Endothelial cell (in vitro differentiated cells): ENCODE results near the gene CLDN10. TPM values are rescaled to one million over a fixed set of nuclear protein-coding genes. Genes with fewer than 3 reads are reported as not detected.

Experiments used
- DNase-seq: peaks from one replicate; pipeline ENCODE4 v3.0.0; 2021; ENCODE audit warnings: low spot score
- H3K27ac Mint-ChIP-seq: one replicate; pipeline ENCODE4 v1.8.0; 2021; ENCODE audit warnings: mixed read lengths, inconsistent platforms; ENCODE audit not compliant: unreplicated experiment
- H3K27me3 Mint-ChIP-seq: one replicate; pipeline ENCODE4 v1.8.0; 2021; ENCODE audit warnings: mild to moderate bottlenecking, moderate library complexity, mixed read lengths, inconsistent platforms; ENCODE audit not compliant: unreplicated experiment
- H3K36me3 Mint-ChIP-seq: one replicate; pipeline ENCODE4 v1.8.0; 2021; ENCODE audit warnings: mild to moderate bottlenecking, low read depth, mixed read lengths, inconsistent platforms; ENCODE audit not compliant: unreplicated experiment
- H3K4me1 Mint-ChIP-seq: one replicate; pipeline ENCODE4 v1.8.0; 2021; ENCODE audit warnings: mild to moderate bottlenecking, mixed read lengths, inconsistent platforms; ENCODE audit not compliant: unreplicated experiment
- H3K4me3 Mint-ChIP-seq: one replicate; pipeline ENCODE4 v1.8.0; 2021; ENCODE audit warnings: mild to moderate bottlenecking, mixed read lengths, inconsistent platforms; ENCODE audit not compliant: unreplicated experiment
- H3K9me3 Mint-ChIP-seq: one replicate; pipeline ENCODE4 v1.8.0; 2021; ENCODE audit warnings: mixed read lengths, inconsistent platforms; ENCODE audit not compliant: unreplicated experiment
- CTCF ChIP-seq: fragments of 200-600 bp; sonication (generic); IDR thresholded peaks from one replicate; pipeline ENCODE4 v1.5.0; 2021; ENCODE audit warnings: antibody characterized with exemption; ENCODE audit not compliant: unreplicated experiment
- total RNA-seq: library from RNA; stranded (reverse); fragmentation: NEBNext Ultra II Directional; extraction: Animal tissue kit (Norgen Biotek cat#: 25700); gene quantifications from one replicate; pipeline ENCODE4 v1.2.1, GENCODE V29; 2021; ENCODE audit not compliant: unreplicated experiment

CLDN10 gene
- total RNA-seq, 1 donor from 2014 or later = 1.6 TPM

DNA sequence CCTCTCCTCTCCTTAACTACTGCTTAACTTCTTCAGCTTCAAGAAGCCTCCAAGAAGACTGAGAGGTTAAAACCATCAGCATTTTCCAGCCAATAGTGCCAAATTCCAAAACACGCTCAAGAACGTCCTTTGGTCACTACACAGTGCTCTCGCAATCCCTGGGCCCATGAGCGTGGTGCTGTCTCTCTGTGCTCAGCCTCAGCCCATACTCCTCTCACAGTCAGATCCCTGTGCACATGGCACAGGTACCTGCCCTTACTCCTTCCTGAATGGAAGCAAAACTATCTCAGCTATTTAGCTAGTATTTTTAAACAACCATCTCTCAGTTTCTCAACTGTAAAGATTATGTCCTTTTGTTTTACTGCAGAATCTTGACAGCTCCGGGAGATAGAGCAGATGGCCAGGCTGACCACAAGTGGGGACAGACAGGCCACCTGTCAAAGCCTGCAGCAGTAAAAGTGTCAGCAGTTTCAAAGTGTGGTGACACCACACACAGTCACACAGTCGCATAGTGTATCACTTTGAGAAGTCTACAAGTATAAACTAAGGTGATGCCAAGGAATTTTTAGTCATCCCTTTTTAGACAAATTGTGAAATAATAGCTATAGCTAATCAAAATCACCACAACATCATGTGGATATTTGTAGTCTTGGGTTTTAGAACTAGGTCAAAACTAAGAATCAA, 56.3 kb downstream of the CLDN10 start:
- peaks cover 2% of the 10 kb centered on the region for H3K4me1 Mint-ChIP-seq
- H3K27me3 Mint-ChIP-seq = no peaks in the 10 kb centered on the region
- no peak overlapping the region for H3K4me3 Mint-ChIP-seq
- no peak for DNase-seq
- no peaks in the 10 kb centered on the region for H3K9me3 Mint-ChIP-seq
- TF ChIP-seq CTCF = no peak
- H3K27ac Mint-ChIP-seq = no peak overlapping the region
- H3K36me3 Mint-ChIP-seq = peaks cover 27% of the 10 kb centered on the region

DNA sequence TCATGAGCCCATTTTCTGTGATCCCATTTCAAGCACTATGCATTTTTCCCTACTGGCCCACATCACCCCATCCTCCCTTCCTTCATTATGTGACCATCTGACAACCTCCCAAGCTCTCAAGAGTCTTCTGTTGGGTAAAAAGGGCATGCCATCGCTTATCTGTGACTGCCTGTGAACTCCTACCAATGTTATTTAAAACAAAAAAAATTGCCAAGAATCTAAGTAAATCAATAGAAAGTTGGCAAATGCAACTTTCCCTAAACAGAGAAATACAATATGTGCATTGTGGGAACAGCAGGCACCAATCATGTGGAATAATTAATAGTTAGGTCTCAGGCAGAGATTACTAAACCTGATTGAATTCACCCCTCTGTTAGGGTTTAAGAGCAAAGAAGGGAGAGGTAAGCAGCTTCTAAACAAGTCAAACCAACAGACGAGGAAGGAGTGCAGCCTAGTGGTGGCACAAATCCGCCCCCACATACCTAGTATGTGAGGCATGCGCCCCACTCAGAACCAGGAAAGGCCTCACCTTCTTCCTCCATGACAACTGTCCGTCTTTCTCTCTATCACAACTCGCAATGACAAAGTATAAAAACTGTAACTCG, 62.2 kb downstream of the CLDN10 start:
- Mint-ChIP-seq H3K9me3 (no peaks in the 10 kb centered on the region), H3K4me1 (peaks cover 2% of the 10 kb centered on the region), H3K27ac (no peak overlapping the region), H3K27me3 (no peaks in the 10 kb centered on the region), H3K4me3 (no peak overlapping the region), H3K36me3 (peaks cover 29% of the 10 kb centered on the region)
- no peak for DNase-seq
- TF ChIP-seq CTCF = no peak

- H3K4me3 Mint-ChIP-seq = no peak overlapping the region
- H3K9me3 Mint-ChIP-seq = no peaks in the 10 kb centered on the region
- no peaks in the 10 kb centered on the region for H3K27me3 Mint-ChIP-seq
- no peak for TF ChIP-seq CTCF
- no peak overlapping the region for H3K27ac Mint-ChIP-seq
- no peak for DNase-seq
- peaks cover 2% of the 10 kb centered on the region for H3K4me1 Mint-ChIP-seq
- H3K36me3 Mint-ChIP-seq = peaks cover 25% of the 10 kb centered on the region
Observed at GRCh38 chr13:95615539-95615938, 63.0 kb downstream of the CLDN10 start.

DNA sequence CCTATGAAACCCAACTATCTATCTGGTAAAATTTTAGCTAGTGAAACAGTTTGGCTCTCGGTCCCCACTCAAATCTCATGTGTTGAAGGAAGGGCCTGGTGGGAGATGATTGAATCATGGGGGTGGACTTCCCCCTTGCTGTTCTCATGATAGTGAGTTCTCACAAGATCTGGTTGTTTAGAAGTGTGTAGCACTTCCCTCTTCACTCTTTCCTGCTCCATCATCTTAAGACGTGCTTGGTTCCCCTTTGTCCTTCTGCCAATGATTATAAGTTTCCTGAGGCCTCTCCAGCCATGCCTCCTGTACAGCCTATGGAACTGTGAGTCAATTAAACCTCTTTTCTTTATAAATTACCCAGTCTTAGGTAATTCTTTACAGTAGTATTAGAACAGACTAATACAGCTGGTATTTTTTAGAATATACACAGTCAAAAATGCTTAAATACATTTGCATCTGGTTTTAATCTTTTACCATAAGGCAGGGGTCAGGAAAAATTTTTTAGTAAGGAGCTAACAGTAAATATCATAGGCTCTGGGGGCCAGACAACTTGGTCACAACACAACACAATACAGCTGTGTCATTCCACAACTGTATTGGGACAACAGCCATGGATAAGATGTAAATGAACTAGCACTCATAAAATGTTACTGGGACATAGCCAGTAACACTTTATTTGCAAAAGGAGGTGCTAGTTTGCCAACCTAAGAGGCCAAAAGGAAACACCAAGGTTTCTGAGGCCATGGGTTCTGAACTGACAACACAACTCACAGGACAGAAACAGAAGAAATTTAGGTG, 67.7 kb downstream of the CLDN10 start:
- peaks cover 1% of the 10 kb centered on the region for H3K27me3 Mint-ChIP-seq
- H3K27ac Mint-ChIP-seq = no peak overlapping the region
- peaks cover 20% of the 10 kb centered on the region for H3K36me3 Mint-ChIP-seq
- no peaks in the 10 kb centered on the region for H3K4me1 Mint-ChIP-seq
- H3K9me3 Mint-ChIP-seq = no peaks in the 10 kb centered on the region
- no peak for DNase-seq
- no peak for TF ChIP-seq CTCF
- no peak overlapping the region for H3K4me3 Mint-ChIP-seq
